ENCODE results near the gene GUCY1B1.

GUCY1B1 gene

DNA sequence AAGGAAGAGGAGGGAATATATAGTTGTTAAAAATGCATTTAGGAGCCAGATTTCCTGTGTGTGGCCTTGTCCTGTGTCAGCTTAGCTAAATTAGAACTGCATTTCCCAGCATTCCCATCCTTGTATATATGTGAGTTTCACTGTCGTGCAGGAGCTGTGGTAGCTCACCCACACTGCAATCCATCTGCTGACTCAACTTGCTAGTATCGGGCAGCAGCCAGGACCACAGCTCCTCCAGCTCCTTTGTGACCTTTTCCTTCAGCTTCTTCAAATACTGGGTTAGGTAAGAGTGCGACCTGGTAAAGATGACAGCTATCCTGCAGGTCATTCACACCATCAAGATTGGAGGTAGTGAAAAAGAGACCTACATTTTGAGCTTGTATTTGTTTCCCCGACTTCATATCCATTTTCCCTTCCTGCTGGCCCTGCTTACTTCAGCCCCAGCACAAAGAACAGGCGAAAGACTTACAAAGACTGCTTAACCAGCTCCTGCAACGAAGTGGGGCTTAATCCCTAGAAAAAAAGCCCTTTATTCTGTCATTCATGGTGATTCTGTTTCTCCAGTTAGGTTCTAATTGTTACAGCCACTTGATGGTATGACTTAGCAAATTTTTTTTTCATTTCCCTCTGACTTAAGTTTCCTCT is 95.9 kb downstream of the GUCY1B1 start:
- no peak for FAIRE-seq

DNA sequence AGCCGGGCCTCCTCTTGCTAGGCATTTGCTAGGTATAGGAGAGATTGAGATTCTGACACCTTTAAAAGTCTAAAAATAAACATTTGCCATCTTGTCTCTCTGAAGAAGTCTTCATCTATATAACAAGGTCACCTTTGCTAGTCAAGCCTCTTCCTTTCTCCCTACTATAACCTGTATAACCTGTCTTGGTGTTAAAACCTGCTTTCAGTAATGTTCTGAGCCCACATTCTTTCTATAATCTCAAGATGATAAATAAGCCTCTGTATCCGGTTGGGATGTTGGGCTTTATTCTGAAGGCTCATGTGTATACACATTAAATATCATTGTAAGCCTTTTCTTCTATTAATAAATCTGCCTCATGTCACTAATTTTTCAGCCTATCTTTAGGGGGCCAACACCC is 97.1 kb downstream of the GUCY1B1 start:
- FAIRE-seq: no peak

More for the DNA sequence above, 95.9 kb downstream of the GUCY1B1 start:
- DNase-seq (ENCODE audit: insufficient read length, low spot score): no peak

More for the DNA sequence above, 97.1 kb downstream of the GUCY1B1 start:
- no peak for DNase-seq (ENCODE audit: insufficient read length, low spot score)

All from GM19239 (cell line).